NCI-H774 (cell line): ENCODE data around the gene IL17RA.
A peak's percentile ranks its signal among the peaks of the same experiment; 100 is the strongest.
"Not testable (repeated sequence)": the region's sequence is repeated elsewhere in the genome, so short reads cannot be mapped to it uniquely, and the experiment has no call there.

Experiments
- DNase-seq: peaks from one replicate; lab custom pipeline; 2025; lab: John Stamatoyannopoulos, UW

The IL17RA gene

GRCh38 chr22:17084554-17085276, at the start of gene IL17RA:
IL17RA (plus strand) TSS chr22:17085000; CDS start chr22:17085092, 92 bp downstream.
- DNase-seq, result peak; percentile 83

GRCh38 chr22:17035246-17035645, 49.6 kb upstream of the IL17RA start:
- no peak for DNase-seq

- not testable (repeated sequence) for DNase-seq
Measured at GRCh38 chr22:17035976-17036841, 48.6 kb upstream of the IL17RA start.

GRCh38 chr22:17036842-17037711, 47.7 kb upstream of the IL17RA start:
- not testable (repeated sequence) for DNase-seq

GRCh38 chr22:17043521-17043920, 41.3 kb upstream of the IL17RA start:
- no peak for DNase-seq

- DNase-seq, result no peak
Measured at GRCh38 chr22:17046566-17047348, 38.0 kb upstream of the IL17RA start.

GRCh38 chr22:17047656-17048055, 37.1 kb upstream of the IL17RA start:
- DNase-seq, result no peak

- DNase-seq, result no peak
Measured at GRCh38 chr22:17056058-17056457, 28.7 kb upstream of the IL17RA start.

- no peak for DNase-seq
Measured at GRCh38 chr22:17056807-17057206, 28.0 kb upstream of the IL17RA start.

- DNase-seq, result peak; percentile 3
Measured at GRCh38 chr22:17057959-17058814, 26.6 kb upstream of the IL17RA start.

GRCh38 chr22:17060126-17060525, 24.7 kb upstream of the IL17RA start:
- DNase-seq, result no peak

GRCh38 chr22:17063411-17064106, 21.2 kb upstream of the IL17RA start:
- no peak for DNase-seq

- no peak for DNase-seq
Measured at GRCh38 chr22:17064498-17065100, 20.2 kb upstream of the IL17RA start.

GRCh38 chr22:17065433-17065832, 19.4 kb upstream of the IL17RA start:
- no peak for DNase-seq

- no peak for DNase-seq
Measured at GRCh38 chr22:17072877-17073276, 11.9 kb upstream of the IL17RA start.

GRCh38 chr22:17074648-17075002, 10.2 kb upstream of the IL17RA start:
- no peak for DNase-seq

GRCh38 chr22:17077255-17077654, 7.5 kb upstream of the IL17RA start:
- DNase-seq, result no peak

GRCh38 chr22:17079572-17079971, 5.2 kb upstream of the IL17RA start:
- DNase-seq, result no peak

GRCh38 chr22:17083255-17083654, 1.5 kb upstream of the IL17RA start:
- no peak for DNase-seq
